Pancreas (tissue), 10 donors: Measurements from ENCODE around the gene NCAM2. TPM values are rescaled to one million over a fixed set of nuclear protein-coding genes. Genes with fewer than 3 reads are reported as not detected.
A peak's percentile ranks its signal among the peaks of the same experiment; 100 is the strongest.

Experiments
- ATAC-seq, 4 donors: fragments of 200-7000 bp; cut with Tn5 transposase; one replicate each; pipeline versions ENCODE4 v1.8.0 to v1.9.1; 2020; ENCODE audit warnings: mild to moderate bottlenecking in 4 of 4, moderate library complexity in 4 of 4
- DNase-seq, 6 donors: peaks; one replicate each; pipeline ENCODE4 v3.0.0-alpha.2; 2020
- FAIRE-seq: peaks from 2 replicates; lab custom pipeline; 2012; peaks lifted over from hg19 to GRCh38; lab: Jason Lieb, UNC
- H3K27ac ChIP-seq, 4 donors: fragments of 200-600 bp; sonication (generic); 1 replicate in 3 of 4; 2 replicates in 1 of 4; pipeline versions ENCODE4 v1.5.0 to v1.8.0; 2020
- H3K27me3 ChIP-seq, 4 donors: fragments of 200-600 bp; one replicate each; pipeline ENCODE4 v1.8.0; 2021
- H3K36me3 ChIP-seq, 3 donors: fragments of 200-600 bp; sonication (generic) in 1 of 3; one replicate each; pipeline versions ENCODE4 v1.5.0 to v1.8.0; 2020 to 2021
- H3K4me1 ChIP-seq, 3 donors: fragments of 200-600 bp; one replicate each; pipeline ENCODE4 v1.8.0; 2021
- H3K4me3 ChIP-seq, 4 donors: fragments of 200-600 bp; sonication (generic) in 2 of 4; one replicate each; pipeline versions ENCODE4 v1.5.0 to v1.8.0; 2020 to 2021
- H3K9me3 ChIP-seq, 4 donors: fragments of 200-600 bp; one replicate each; pipeline ENCODE4 v1.8.0; 2021
- WGBS, 2 donors: extraction: QIAGEN DNeasy Blood & Tissue Kit; methylation state at CpG; one replicate each; pipeline ENCODE4 v1.1.7; 2013; 5-methylcytosine and 5-hydroxymethylcytosine counted together
- intact Hi-C, 3 donors: fragments of 100-400 bp; cut with DNase I; formaldehyde crosslinking; loops; one replicate each; pipeline versions ENCODE4 v1.11.1 to v1.14.2; 2022
- polyA plus RNA-seq, 2 donors: library from polyadenylated mRNA; stranded (reverse); fragments of 200-250 nt; gene quantifications; one replicate each; pipeline ENCODE4 v1.2.3, GENCODE V29; 2013
- total RNA-seq, 6 donors: library from RNA; stranded (reverse); fragmentation: NEBNext Ultra II Directional in 4 of 6; extraction: Animal tissue kit (Norgen Biotek cat#: 25700) in 4 of 6; gene quantifications; one replicate each; pipeline versions ENCODE4 v1.2.1 to v1.2.4, GENCODE V29; 2021 to 2023
- TF ChIP-seq, protein P1 (sequence below), 4 donors: fragments of 200-600 bp; sonication (generic) in 3 of 4; IDR thresholded peaks; one replicate each; pipeline versions ENCODE4 v1.5.0 to v1.8.0; 2021; ENCODE audit warnings: antibody characterized with exemption in 4 of 4
- donor health status: healthy with polysubstance abuse.
- donor health status: DM: no; HTN: no; CAD: no; lungs with moderate emphysema.
- donor health status: DM: no; HTN: no; CAD: no.
- donor health status: control.
- donor health status: control.
- donor health status: Bipolar disorder and iron deficiency.
- donor health status: DM: yes; HTN: yes; CAD: no.
- donor health status: DM: no; HTN: no; CAD: no.
- donor health status: DM: no; HTN: no; CAD: no.
- donor health status: DM: yes; HTN: yes; CAD: no.

The NCAM2 gene
- total and polyA plus RNA-seq, 8 donors, result under 0.01 to 1.0 (median 0.27) TPM

DNA sequence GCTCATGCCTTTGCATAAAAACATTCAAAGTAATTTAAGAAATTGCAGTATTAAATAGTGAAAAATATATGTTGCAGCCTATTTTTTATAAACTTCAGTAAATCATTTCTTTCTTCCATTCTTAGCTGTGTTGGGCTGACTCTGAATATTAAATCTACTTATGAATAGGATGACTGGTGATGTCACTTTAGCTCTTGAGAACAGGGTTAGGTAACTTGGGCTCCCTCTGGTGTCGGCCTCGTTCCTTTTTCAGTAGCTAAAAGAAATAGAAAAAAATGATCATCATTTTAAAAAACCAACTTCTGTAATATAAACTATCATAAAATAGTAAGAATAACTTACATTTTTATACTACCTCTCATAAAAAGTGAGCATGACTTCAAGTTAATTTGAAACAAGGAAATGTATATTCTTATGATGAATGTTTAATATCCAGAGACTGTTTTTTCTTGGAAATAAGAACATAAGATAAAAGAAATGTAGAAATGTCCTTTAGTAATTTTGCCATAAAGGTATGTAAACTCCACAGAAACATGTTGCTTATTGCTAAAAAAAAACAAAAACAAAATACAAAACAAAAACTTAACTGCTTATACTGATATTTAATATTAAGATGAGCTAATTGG is 26.8 kb upstream of the NCAM2 start:
- 3% methylated on average over 2 of the region's 2 CpGs for WGBS, 2 donors
- H3K4me1 ChIP-seq, result no peaks in the 10 kb centered on the region
- TF ChIP-seq, protein P1, sequence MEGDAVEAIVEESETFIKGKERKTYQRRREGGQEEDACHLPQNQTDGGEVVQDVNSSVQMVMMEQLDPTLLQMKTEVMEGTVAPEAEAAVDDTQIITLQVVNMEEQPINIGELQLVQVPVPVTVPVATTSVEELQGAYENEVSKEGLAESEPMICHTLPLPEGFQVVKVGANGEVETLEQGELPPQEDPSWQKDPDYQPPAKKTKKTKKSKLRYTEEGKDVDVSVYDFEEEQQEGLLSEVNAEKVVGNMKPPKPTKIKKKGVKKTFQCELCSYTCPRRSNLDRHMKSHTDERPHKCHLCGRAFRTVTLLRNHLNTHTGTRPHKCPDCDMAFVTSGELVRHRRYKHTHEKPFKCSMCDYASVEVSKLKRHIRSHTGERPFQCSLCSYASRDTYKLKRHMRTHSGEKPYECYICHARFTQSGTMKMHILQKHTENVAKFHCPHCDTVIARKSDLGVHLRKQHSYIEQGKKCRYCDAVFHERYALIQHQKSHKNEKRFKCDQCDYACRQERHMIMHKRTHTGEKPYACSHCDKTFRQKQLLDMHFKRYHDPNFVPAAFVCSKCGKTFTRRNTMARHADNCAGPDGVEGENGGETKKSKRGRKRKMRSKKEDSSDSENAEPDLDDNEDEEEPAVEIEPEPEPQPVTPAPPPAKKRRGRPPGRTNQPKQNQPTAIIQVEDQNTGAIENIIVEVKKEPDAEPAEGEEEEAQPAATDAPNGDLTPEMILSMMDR (IDR thresholded peaks at IDR 0.05), result no peak
- peak; percentile 71 for FAIRE-seq
- no peak overlapping the region for H3K27ac ChIP-seq
- H3K27me3 ChIP-seq, result no peaks in the 10 kb centered on the region
- no peaks in the 10 kb centered on the region for H3K36me3 ChIP-seq
- intact Hi-C loops, result no loop called here
- H3K9me3 ChIP-seq, result no peaks in the 10 kb centered on the region
- ATAC-seq, result peak in 3 of 4 donors; percentile 43 to 57 (median 47)
- no peak overlapping the region for H3K4me3 ChIP-seq
- DNase-seq, result peak in 2 of 6 donors; percentile 18 to 38

DNA sequence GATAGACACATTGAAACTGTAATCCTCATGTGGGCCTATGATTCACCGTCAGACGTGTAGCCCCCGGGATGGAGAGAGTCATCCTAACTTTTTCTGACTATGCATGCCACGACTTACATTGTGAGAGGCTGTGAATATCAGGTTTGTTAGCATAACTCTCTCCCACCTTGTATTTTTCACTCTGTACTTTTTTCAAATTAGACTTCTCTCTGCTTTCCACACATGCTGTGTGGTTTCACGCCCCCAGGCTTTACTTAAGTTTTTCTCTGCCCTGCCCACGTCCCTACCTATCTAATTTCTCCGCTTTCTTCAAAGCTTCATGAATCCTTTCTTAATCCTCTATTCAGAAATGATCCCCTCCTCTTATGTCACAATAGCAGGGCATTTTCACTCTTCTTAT is 3.4 kb upstream of the NCAM2 start:
- no peaks in the 10 kb centered on the region for H3K9me3 ChIP-seq
- H3K27ac ChIP-seq, result no peak overlapping the region
- intact Hi-C loops, result no loop called here
- peaks cover 0 to 12% (median 0%) of the 10 kb centered on the region in 3 donors for H3K4me1 ChIP-seq
- no peak for FAIRE-seq
- no peak for ATAC-seq
- TF ChIP-seq, protein P1 (IDR thresholded peaks at IDR 0.05), result no peak
- DNase-seq, result no peak
- H3K4me3 ChIP-seq, result no peak overlapping the region
- no peaks in the 10 kb centered on the region for H3K36me3 ChIP-seq
- H3K27me3 ChIP-seq, result peaks cover 0 to 6% (median 0%) of the 10 kb centered on the region in 4 donors
- WGBS, 2 donors, result 68 to 77% methylated on average over 7 of the region's 7 CpGs

DNA sequence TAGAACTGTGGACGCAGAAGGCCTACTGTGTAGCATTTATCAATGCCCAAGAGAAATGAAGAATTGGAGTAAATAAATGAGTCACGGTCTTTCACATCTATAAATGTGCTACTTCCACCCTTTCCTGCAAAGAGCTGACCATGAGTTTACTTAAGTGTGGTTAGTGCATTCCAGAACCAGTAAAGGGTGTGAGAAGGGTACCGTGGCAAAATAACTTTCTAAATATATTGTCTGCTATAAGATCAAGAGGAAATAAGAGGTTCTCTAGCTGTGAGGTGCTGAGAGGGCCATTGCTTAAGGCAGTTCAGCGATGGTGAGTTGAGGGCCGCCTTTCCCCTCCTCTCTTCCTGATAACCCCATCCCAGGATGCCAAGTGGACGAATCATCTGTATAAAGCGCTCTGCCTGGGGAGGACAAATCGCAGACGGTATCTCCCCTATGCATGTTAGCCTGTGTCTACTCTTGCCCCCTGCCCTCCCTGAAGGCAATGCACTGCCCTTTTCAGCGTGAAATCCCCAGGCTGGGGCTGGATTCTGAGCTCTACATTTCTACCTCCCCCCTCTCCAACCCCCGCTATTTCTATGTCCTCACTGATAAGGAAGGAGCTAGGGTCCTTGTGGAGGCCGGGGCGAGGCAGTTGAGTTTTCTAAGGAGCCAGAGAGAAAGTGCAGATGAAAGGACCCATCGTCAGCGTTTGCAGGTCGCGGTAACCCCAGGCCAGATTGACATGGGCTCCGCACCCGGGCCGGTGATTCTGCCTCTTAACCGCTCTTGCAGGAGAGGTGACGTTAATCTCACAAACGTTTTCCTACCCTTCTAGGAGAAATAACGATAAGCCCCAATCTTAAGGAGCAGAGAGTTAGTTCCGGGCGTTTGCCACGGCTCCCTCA is 1.5 kb upstream of the NCAM2 start:
- no peaks in the 10 kb centered on the region for H3K9me3 ChIP-seq
- intact Hi-C loops, result no loop called here
- no peaks in the 10 kb centered on the region for H3K36me3 ChIP-seq
- FAIRE-seq (no peak), ATAC-seq (no peak), DNase-seq (peak in 1 of 6 donors; percentile 37)
- peak overlapping the region in 2 of 4 donors; percentile 43 for H3K4me3 ChIP-seq
- WGBS, 2 donors, result 33 to 36% methylated on average over 27 of the region's 27 CpGs
- no peak overlapping the region for H3K27ac ChIP-seq
- TF ChIP-seq, protein P1 (IDR thresholded peaks at IDR 0.05), result no peak
- peaks cover 0 to 5% (median 2%) of the 10 kb centered on the region in 4 donors for H3K27me3 ChIP-seq
- peaks cover 0 to 12% (median 0%) of the 10 kb centered on the region in 3 donors for H3K4me1 ChIP-seq

- ATAC-seq (peak; percentile 17 to 54 (median 36)), FAIRE-seq (no peak), DNase-seq (peak in 4 of 6 donors; percentile 8 to 65 (median 38))
- WGBS, 2 donors, result 3 to 4% methylated on average over 20 of the region's 20 CpGs
- H3K9me3 ChIP-seq, result no peaks in the 10 kb centered on the region
- peaks cover 0 to 3% (median 0%) of the 10 kb centered on the region in 4 donors for H3K27me3 ChIP-seq
- peaks cover 0 to 12% (median 0%) of the 10 kb centered on the region in 3 donors for H3K4me1 ChIP-seq
- H3K36me3 ChIP-seq, result no peaks in the 10 kb centered on the region
- peak overlapping the region in 2 of 4 donors; percentile 43 for H3K4me3 ChIP-seq
- TF ChIP-seq, protein P1 (IDR thresholded peaks at IDR 0.05), result no peak
- intact Hi-C loops, result no loop called here
- no peak overlapping the region for H3K27ac ChIP-seq
Measured at GRCh38 chr21:20997311-20997635, 936 bp upstream of the NCAM2 start.
